T-cell (primary cell): ENCODE measurements around the gene TRAF4. TPM values are rescaled to one million over a fixed set of nuclear protein-coding genes. Genes with fewer than 3 reads are reported as not detected.

Source experiments
- ATAC-seq, 4 experiments: fragments of 200-7000 bp in 3 of 4; fragments of 150-1000 bp in 1 of 4; cut with Tn5 transposase; replicated peaks in 1 of 4; 1 replicate in 3 of 4; 2 replicates in 1 of 4; pipeline ENCODE4 v1.10.0; 2021; ENCODE audit warnings: moderate library complexity in 3 of 4, mild to moderate bottlenecking in 2 of 4, moderate number of reproducible peaks in 1 of 4
- CTCF ChIA-PET, 2 donors: fragments of 300-600 bp; sonication (Branson Sonifier 250); formaldehyde crosslinking; loops; one replicate each; lab custom pipeline; 2022; ENCODE audit warnings: antibody characterized with exemption in 2 of 2; lab: Charles Lee
- POLR2A ChIA-PET, 2 donors: fragments of 300-600 bp; sonication (Branson Sonifier 250); formaldehyde crosslinking; loops; one replicate each; lab custom pipeline; 2022; ENCODE audit warnings: antibody characterized with exemption in 2 of 2; lab: Charles Lee
- DNase-seq, 35 experiments: peaks; one replicate each; pipeline versions ENCODE4 v3.0.0 to v3.0.0-alpha.2; 2013 to 2023
- H3K27ac ChIP-seq: one replicate; pipeline ENCODE4 v1.5.1; 2013; ENCODE audit warnings: low read length
- H3K27me3 ChIP-seq, 2 experiments: replicated peaks in 1 of 2; 1 replicate in 1 of 2; 2 replicates in 1 of 2; pipeline versions ENCODE4 v1.6.1 to v1.7.0; 2013; ENCODE audit warnings: low read length in 1 of 2, mixed read lengths in 1 of 2; ENCODE audit not compliant: control insufficient read depth in 2 of 2, insufficient read depth in 2 of 2; ENCODE audit errors: extremely low read depth in 1 of 2
- H3K36me3 ChIP-seq, 2 donors: 1 replicate in 1 of 2; 2 replicates in 1 of 2; pipeline versions ENCODE4 v1.6.1 to v1.7.0; 2013; ENCODE audit warnings: low read length in 1 of 2; ENCODE audit not compliant: control insufficient read depth in 2 of 2, insufficient read depth in 1 of 2; ENCODE audit errors: extremely low read depth in 1 of 2
- H3K4me1 ChIP-seq, 2 experiments: 1 replicate in 1 of 2; 2 replicates in 1 of 2; pipeline versions ENCODE4 v1.6.1 to v1.7.0; 2013; ENCODE audit warnings: low read length in 2 of 2, mixed read lengths in 1 of 2; ENCODE audit not compliant: insufficient read depth in 2 of 2, control insufficient read depth in 1 of 2; ENCODE audit errors: extremely low read depth in 1 of 2
- H3K4me3 ChIP-seq, 2 donors: 1 replicate in 1 of 2; 2 replicates in 1 of 2; pipeline versions ENCODE4 v1.5.1 to v1.7.0; 2013; ENCODE audit warnings: mild to moderate bottlenecking in 2 of 2, low read length in 1 of 2, moderate library complexity in 1 of 2; ENCODE audit not compliant: control insufficient read depth in 1 of 2; ENCODE audit errors: extremely low read depth in 1 of 2
- H3K9me3 ChIP-seq: 2 replicates; pipeline ENCODE4 v1.7.0; 2013
- H3K27ac Mint-ChIP-seq, 2 donors: one replicate each; pipeline ENCODE4 v1.8.0; 2020 to 2021; ENCODE audit warnings: mild to moderate bottlenecking in 2 of 2, mixed read lengths in 2 of 2
- H3K27me3 Mint-ChIP-seq, 2 donors: one replicate each; pipeline ENCODE4 v1.8.0; 2021 to 2022; ENCODE audit warnings: mixed read lengths in 2 of 2
- H3K36me3 Mint-ChIP-seq: one replicate; pipeline ENCODE4 v1.8.0; 2021; ENCODE audit warnings: mixed read lengths
- H3K4me1 Mint-ChIP-seq, 3 donors: one replicate each; pipeline ENCODE4 v1.8.0; 2020 to 2022; ENCODE audit warnings: mixed read lengths in 3 of 3, mild to moderate bottlenecking in 1 of 3
- H3K4me3 Mint-ChIP-seq, 3 donors: one replicate each; pipeline ENCODE4 v1.8.0; 2020 to 2022; ENCODE audit warnings: mild to moderate bottlenecking in 3 of 3, mixed read lengths in 3 of 3, moderate library complexity in 3 of 3
- H3K9me3 Mint-ChIP-seq, 3 donors: one replicate each; pipeline ENCODE4 v1.8.0; 2020 to 2022; ENCODE audit warnings: mixed read lengths in 3 of 3
- WGBS: methylation state at CpG from one replicate; pipeline ENCODE4 v1.1.5; 2013; ENCODE audit warnings: missing lambda C conversion rate; ENCODE audit not compliant: insufficient coverage; 5-methylcytosine and 5-hydroxymethylcytosine counted together
- total RNA-seq, 35 experiments: library from RNA in 6 of 35; stranded (reverse) in 6 of 35; fragments of 120-200 nt in 1 of 35; gene quantifications; one replicate each; pipeline versions ENCODE4 v1.2.1 to v1.2.4 and lab custom pipeline; 2013 to 2026

TRAF4 gene
- total RNA-seq, 5 donors from 2014 or later (not counting 1 experiment from before 2014, with no cell fraction given), result 37.5 to 226 (median 42.5) TPM

DNA sequence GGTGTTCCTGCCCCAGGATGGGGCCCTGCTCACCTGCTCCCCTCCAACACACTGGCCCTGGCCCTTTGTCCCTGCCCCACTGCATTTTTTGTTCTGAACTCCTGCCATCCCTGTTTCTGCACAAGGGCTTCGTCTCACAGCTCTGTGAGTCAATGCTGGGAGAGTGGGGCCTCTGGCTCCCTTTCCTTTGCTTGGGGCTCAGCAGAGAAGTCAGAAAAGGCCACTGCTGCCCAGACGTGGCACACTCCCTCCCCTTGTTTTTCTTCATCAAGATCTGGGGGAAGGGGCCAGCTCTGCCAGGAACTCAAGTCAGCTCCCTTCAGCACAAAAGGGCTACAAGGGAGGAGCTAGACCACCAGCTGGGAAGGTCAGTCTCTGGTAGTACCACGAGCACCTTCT lies 41.1 kb upstream of the TRAF4 start:
- no peaks in the 10 kb centered on the region for H3K9me3 ChIP-seq
- H3K4me1 ChIP-seq, result no peaks in the 10 kb centered on the region
- H3K27ac ChIP-seq, result no peak overlapping the region
- H3K4me3 ChIP-seq, result no peak overlapping the region
- Mint-ChIP-seq H3K36me3 (peaks cover 42% of the 10 kb centered on the region), H3K9me3 (no peaks in the 10 kb centered on the region), H3K27ac (no peak overlapping the region), H3K4me3 (no peak overlapping the region), H3K4me1 (peaks cover 0 to 4% (median 0%) of the 10 kb centered on the region in 3 donors), H3K27me3 (no peaks in the 10 kb centered on the region)
- ATAC-seq, result no peak
- ChIA-PET POLR2A (interaction anchor here in 1 of 2 donors (0.5 kb wide), 1 partner anchor 9 kb away, joined by 3 read pairs; the partner anchor contains the start of gene PROCA1), CTCF (interaction anchor here in 1 of 2 donors (0.6 kb wide), 1 partner anchor 20 kb away, joined by 4 read pairs; no protein-coding TSS in a partner anchor)
- 71% methylated on average over 1 of the region's 3 CpGs for WGBS
- no peak for DNase-seq
- no peaks in the 10 kb centered on the region for H3K27me3 ChIP-seq
- peaks cover 42 to 66% of the 10 kb centered on the region in 2 donors for H3K36me3 ChIP-seq

DNA sequence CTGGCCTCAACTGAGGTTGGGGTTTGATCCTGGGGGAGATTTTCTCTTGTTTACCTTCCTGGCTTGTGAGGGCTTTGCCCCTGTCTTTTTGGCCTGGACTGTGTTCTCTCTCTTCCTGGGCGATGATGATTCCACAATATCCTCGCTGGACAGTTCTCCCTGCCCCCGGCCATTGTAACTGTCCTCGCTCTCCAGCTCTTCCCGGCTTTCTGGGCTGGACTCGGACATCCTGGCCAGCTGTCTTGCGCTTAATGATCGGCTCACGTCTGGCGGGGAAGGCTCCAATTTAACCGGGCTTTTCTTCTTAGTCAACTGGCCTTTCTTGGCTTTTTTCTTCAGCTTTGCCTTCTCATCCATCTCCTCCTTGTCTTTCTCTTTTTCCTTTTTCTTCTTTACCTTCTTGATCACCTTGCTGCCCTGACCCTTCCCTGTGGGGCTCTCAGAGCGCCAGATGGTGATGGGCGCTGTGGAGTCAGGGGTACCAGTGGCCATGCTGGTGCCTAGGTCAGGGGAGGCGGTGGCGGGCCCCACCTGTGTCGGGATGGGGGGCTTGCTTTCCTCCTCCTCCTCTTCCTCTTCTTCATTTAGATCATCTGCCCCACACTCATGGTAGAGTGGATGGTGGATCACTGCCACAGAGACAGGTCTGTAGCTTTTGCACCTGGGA lies 40.1 kb upstream of the TRAF4 start:
- Histone ChIP-seq H3K36me3 (peaks cover 38 to 56% of the 10 kb centered on the region in 2 donors), H3K27me3 (no peaks in the 10 kb centered on the region), H3K4me1 (no peaks in the 10 kb centered on the region), H3K9me3 (no peaks in the 10 kb centered on the region), H3K4me3 (no peak overlapping the region), H3K27ac (no peak overlapping the region)
- Mint-ChIP-seq H3K27me3 (no peaks in the 10 kb centered on the region), H3K36me3 (peaks cover 36% of the 10 kb centered on the region), H3K27ac (peak overlapping the region in 1 of 2 donors; percentile 64), H3K9me3 (no peaks in the 10 kb centered on the region), H3K4me1 (peaks cover 0 to 4% (median 0%) of the 10 kb centered on the region in 3 donors), H3K4me3 (no peak overlapping the region)
- ChIA-PET CTCF (interaction anchor here in 1 of 2 donors (0.6 kb wide), 1 partner anchor 278 kb away, joined by 6 read pairs; no protein-coding TSS in a partner anchor), POLR2A (no interaction called here)
- WGBS, result 92% methylated on average over 7 of the region's 16 CpGs
- ATAC-seq (no peak), DNase-seq (no peak)

DNA sequence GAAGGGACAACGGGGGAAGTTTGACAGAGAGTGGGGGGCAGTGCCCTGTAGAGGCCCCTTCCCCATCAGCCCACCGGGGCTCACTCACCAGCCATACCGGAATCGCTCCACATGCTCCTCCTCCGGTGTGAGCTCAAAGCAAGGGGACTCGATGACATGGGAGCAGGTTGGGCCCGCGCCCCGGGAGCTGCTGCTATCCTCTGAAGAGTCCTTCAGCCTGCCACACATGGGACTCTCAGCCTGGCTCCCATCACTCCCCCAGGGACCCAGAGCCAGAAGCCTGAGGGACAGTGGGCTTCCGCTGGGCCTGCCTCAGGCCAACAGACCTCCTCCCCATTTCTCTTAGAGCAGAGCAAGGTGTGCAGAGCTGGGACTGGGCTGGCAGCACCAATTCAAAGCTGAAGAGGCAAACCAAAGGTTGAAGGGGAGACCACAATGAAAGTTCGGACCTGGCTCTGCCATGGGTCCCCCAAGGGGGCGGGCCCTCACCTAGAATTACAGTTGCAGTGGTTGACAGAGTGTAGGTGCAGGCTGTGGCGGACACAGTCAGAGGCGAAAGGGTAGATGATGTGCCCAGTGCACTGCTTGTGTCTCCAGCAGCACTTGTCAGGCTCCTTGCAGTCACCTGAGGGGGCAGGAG lies 39.5 kb upstream of the TRAF4 start:
- no peak overlapping the region for H3K4me3 Mint-ChIP-seq
- no peaks in the 10 kb centered on the region for H3K27me3 Mint-ChIP-seq
- ChIA-PET POLR2A (no interaction called here), CTCF (interaction anchor here in 1 of 2 donors (1.0 kb wide), 1 partner anchor 57 kb away, joined by 3 read pairs; no protein-coding TSS in a partner anchor)
- H3K27ac Mint-ChIP-seq, result no peak overlapping the region
- Histone ChIP-seq H3K27me3 (no peaks in the 10 kb centered on the region), H3K4me1 (no peaks in the 10 kb centered on the region), H3K36me3 (peaks cover 38 to 50% of the 10 kb centered on the region in 2 donors), H3K9me3 (no peaks in the 10 kb centered on the region), H3K4me3 (no peak overlapping the region), H3K27ac (no peak overlapping the region)
- 96% methylated on average over 8 of the region's 14 CpGs for WGBS
- H3K36me3 Mint-ChIP-seq, result peaks cover 35% of the 10 kb centered on the region
- no peak for ATAC-seq
- no peak for DNase-seq
- H3K9me3 Mint-ChIP-seq, result no peaks in the 10 kb centered on the region
- peaks cover 0 to 4% (median 0%) of the 10 kb centered on the region in 3 donors for H3K4me1 Mint-ChIP-seq

DNA sequence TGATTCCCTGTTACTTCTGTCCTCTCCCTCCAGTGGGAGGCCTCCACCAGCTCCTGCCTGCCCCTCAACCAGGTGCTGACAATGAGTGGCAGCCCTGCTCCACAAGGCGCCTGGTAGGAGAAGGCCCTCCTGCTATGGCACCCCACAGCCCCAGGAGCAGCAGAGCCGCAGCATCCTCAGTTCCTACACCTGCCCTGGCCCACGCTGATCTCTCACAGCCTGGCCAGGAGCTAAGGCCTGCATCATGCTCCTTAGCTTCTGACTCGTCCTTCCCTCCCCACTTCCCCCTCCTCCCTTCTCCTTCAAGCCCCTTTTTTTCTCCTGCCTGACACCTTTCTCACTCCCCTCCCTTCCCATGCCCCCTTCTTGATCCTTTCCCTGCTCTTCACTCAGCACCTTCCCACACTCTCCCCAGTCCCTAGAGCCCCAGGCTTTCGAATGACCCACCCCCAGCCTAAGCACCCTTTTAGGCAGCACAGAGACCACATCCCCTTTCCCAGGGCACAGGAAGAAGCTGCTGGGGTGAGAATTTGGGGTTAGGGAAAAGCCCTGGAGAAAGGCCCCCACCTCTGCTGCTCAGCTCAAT lies 38.6 kb upstream of the TRAF4 start:
- Histone ChIP-seq H3K36me3 (peaks cover 38 to 41% of the 10 kb centered on the region in 2 donors), H3K4me1 (peaks cover 0 to 3% of the 10 kb centered on the region in 2 experiments), H3K9me3 (no peaks in the 10 kb centered on the region), H3K27ac (no peak overlapping the region), H3K4me3 (no peak overlapping the region), H3K27me3 (no peaks in the 10 kb centered on the region)
- ChIA-PET POLR2A (no interaction called here), CTCF (interaction anchor here in 1 of 2 donors (1.0 kb wide), 1 partner anchor 58 kb away, joined by 3 read pairs; no protein-coding TSS in a partner anchor)
- H3K27me3 Mint-ChIP-seq, result no peaks in the 10 kb centered on the region
- H3K36me3 Mint-ChIP-seq, result peaks cover 27% of the 10 kb centered on the region
- 82% methylated on average over 3 of the region's 5 CpGs for WGBS
- H3K4me1 Mint-ChIP-seq, result peaks cover 0 to 4% (median 0%) of the 10 kb centered on the region in 3 donors
- ATAC-seq (no peak), DNase-seq (no peak)
- peak overlapping the region; percentile 69 to 73 for H3K27ac Mint-ChIP-seq
- H3K4me3 Mint-ChIP-seq, result no peak overlapping the region
- H3K9me3 Mint-ChIP-seq, result no peaks in the 10 kb centered on the region

DNA sequence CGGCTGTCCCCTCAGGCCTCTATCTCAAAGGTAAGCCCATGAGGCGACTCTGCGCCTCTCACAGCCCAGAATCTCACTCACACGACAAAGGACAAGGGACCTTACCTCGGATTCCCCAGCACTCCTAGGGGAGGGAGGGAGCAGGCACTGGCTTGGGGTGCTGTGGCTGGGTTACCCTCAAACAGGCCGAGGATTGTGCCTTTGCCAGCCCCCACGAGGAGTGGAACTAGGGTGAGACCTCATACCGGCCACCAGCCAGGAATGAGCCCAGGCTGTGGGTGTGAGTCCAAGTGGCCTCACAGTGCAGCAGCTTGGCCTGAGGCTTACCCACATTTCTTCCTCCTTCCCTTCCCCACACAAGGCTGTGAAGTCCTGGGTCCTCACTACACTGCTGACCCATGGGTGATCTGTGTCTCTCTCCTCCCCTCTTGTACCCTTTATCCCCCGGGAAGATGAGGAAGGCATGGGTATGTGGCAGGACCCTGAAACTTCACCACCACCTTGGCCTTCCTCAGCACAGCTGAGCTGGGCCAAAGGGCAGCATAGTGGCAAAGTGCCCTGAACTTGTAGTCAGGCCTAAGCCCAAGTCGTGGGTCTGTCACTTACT lies 38.0 kb upstream of the TRAF4 start:
- peaks cover 3 to 10% (median 3%) of the 10 kb centered on the region in 3 donors for H3K4me1 Mint-ChIP-seq
- DNase-seq (no peak), ATAC-seq (no peak)
- H3K27ac Mint-ChIP-seq, result peak overlapping the region; percentile 69 to 73
- H3K9me3 Mint-ChIP-seq, result no peaks in the 10 kb centered on the region
- no peak overlapping the region for H3K27ac ChIP-seq
- peaks cover 25% of the 10 kb centered on the region for H3K36me3 Mint-ChIP-seq
- H3K27me3 Mint-ChIP-seq, result no peaks in the 10 kb centered on the region
- WGBS, result 89% methylated on average over 3 of the region's 10 CpGs
- ChIA-PET CTCF (interaction anchor here in 1 of 2 donors (1.0 kb wide), 1 partner anchor 59 kb away, joined by 3 read pairs; no protein-coding TSS in a partner anchor), POLR2A (no interaction called here)
- no peak overlapping the region for H3K4me3 ChIP-seq
- no peak overlapping the region for H3K4me3 Mint-ChIP-seq
- no peaks in the 10 kb centered on the region for H3K9me3 ChIP-seq
- peaks cover 0 to 8% of the 10 kb centered on the region in 2 experiments for H3K4me1 ChIP-seq
- H3K36me3 ChIP-seq, result peaks cover 31 to 35% of the 10 kb centered on the region in 2 donors
- H3K27me3 ChIP-seq, result no peaks in the 10 kb centered on the region
